ENCODE results near the gene OR51A7.
"Not testable (repeated sequence)": the region's sequence is repeated elsewhere in the genome, so short reads cannot be mapped to it uniquely, and the experiment has no call there.

OR51A7 gene

GRCh38 chr11:4903484-4903883, at the start of gene OR51A7:
TSS of gene OR51A7 (plus strand) at chr11:4903783. CDS start at chr11:4907370, 3,587 bp downstream.
- no peak for DNase-seq (ENCODE audit: low spot score)

GRCh38 chr11:4854286-4854685, 49.3 kb upstream of the OR51A7 start:
- not testable (repeated sequence) for DNase-seq (ENCODE audit: low spot score)

- DNase-seq (ENCODE audit: low spot score): no peak
Measured at GRCh38 chr11:4862447-4863236, 40.9 kb upstream of the OR51A7 start.

- DNase-seq (ENCODE audit: low spot score): no peak
Measured at GRCh38 chr11:4863876-4864275, 39.7 kb upstream of the OR51A7 start.

GRCh38 chr11:4865855-4866254, 37.7 kb upstream of the OR51A7 start:
- no peak for DNase-seq (ENCODE audit: low spot score)

- DNase-seq (ENCODE audit: low spot score): no peak
Measured at GRCh38 chr11:4881188-4881587, 22.4 kb upstream of the OR51A7 start.

GRCh38 chr11:4881860-4882500, 21.6 kb upstream of the OR51A7 start, which contains the start of gene OR51T1:
TSS of gene OR51T1 (plus strand) at chr11:4881900. CDS start at chr11:4881900, 0 bp downstream.
- no peak for DNase-seq (ENCODE audit: low spot score)

- no peak for DNase-seq (ENCODE audit: low spot score)
Measured at GRCh38 chr11:4882543-4882942, 21.0 kb upstream of the OR51A7 start.

GRCh38 chr11:4884361-4884760, 19.2 kb upstream of the OR51A7 start:
- no peak for DNase-seq (ENCODE audit: low spot score)

GRCh38 chr11:4886186-4886585, 17.4 kb upstream of the OR51A7 start:
- no peak for DNase-seq (ENCODE audit: low spot score)

- no peak for DNase-seq (ENCODE audit: low spot score)
Measured at GRCh38 chr11:4887591-4887990, 16.0 kb upstream of the OR51A7 start.

- DNase-seq (ENCODE audit: low spot score): no peak
Measured at GRCh38 chr11:4890279-4890678, 13.3 kb upstream of the OR51A7 start.

- DNase-seq (ENCODE audit: low spot score): no peak
Measured at GRCh38 chr11:4891996-4892640, 11.5 kb upstream of the OR51A7 start.

GRCh38 chr11:4916581-4916980, 13.0 kb downstream of the OR51A7 start:
- DNase-seq (ENCODE audit: low spot score): no peak

- DNase-seq (ENCODE audit: low spot score): no peak
Measured at GRCh38 chr11:4919250-4919649, 15.7 kb downstream of the OR51A7 start, which contains the start of gene OR51G2. TSS of gene OR51G2 (minus strand) at chr11:4919350. CDS start at chr11:4915663, 3,687 bp downstream.

GRCh38 chr11:4921796-4922195, 18.2 kb downstream of the OR51A7 start:
- no peak for DNase-seq (ENCODE audit: low spot score)

GRCh38 chr11:4922304-4922703, 18.7 kb downstream of the OR51A7 start:
- no peak for DNase-seq (ENCODE audit: low spot score)

GRCh38 chr11:4924239-4924638, 20.7 kb downstream of the OR51A7 start, which contains the start of gene OR51G1:
TSS of gene OR51G1 (minus strand) at chr11:4924339. CDS start at chr11:4924339, 0 bp downstream.
- no peak for DNase-seq (ENCODE audit: low spot score)

- no peak for DNase-seq (ENCODE audit: low spot score)
Measured at GRCh38 chr11:4926608-4927007, 23.0 kb downstream of the OR51A7 start.

- no peak for DNase-seq (ENCODE audit: low spot score)
Measured at GRCh38 chr11:4932751-4933150, 29.2 kb downstream of the OR51A7 start.

- DNase-seq (ENCODE audit: low spot score): no peak
Measured at GRCh38 chr11:4936745-4937144, 33.2 kb downstream of the OR51A7 start.

- no peak for DNase-seq (ENCODE audit: low spot score)
Measured at GRCh38 chr11:4947505-4947904, 43.9 kb downstream of the OR51A7 start, which contains the start of gene OR51A4. TSS of gene OR51A4 (minus strand) at chr11:4947605. CDS start at chr11:4947100, 505 bp downstream.

GRCh38 chr11:4955613-4956012, 52.0 kb downstream of the OR51A7 start, which contains the start of gene OR51A2:
TSS of gene OR51A2 (minus strand) at chr11:4955713. CDS start at chr11:4955713, 0 bp downstream.
- not testable (repeated sequence) for DNase-seq (ENCODE audit: low spot score)
